ENCODE measurements around the gene SLC9A8. TPM values are rescaled to one million over a fixed set of nuclear protein-coding genes. Genes with fewer than 3 reads are reported as not detected.

Gene SLC9A8
- total RNA-seq, 2 donors from 2014 or later, result 17.7 to 18.3 TPM

GRCh38 chr20:49880724-49881445 is 68.3 kb downstream of the SLC9A8 start:
- Mint-ChIP-seq H3K27ac (no peak overlapping the region), H3K36me3 (ENCODE audit: low read depth) (peaks cover 86% of the 10 kb centered on the region), H3K4me3 (no peak overlapping the region), H3K9me3 (no peaks in the 10 kb centered on the region), H3K27me3 (no peaks in the 10 kb centered on the region), H3K4me1 (no peaks in the 10 kb centered on the region)
- no peak for ATAC-seq (replicated peaks)

GRCh38 chr20:49882171-49882970 is 69.7 kb downstream of the SLC9A8 start:
- Mint-ChIP-seq H3K27me3 (no peaks in the 10 kb centered on the region), H3K4me1 (peaks cover 4% of the 10 kb centered on the region), H3K4me3 (no peak overlapping the region), H3K27ac (no peak overlapping the region), H3K36me3 (ENCODE audit: low read depth) (peaks cover 89% of the 10 kb centered on the region), H3K9me3 (no peaks in the 10 kb centered on the region)
- ATAC-seq (replicated peaks), result no peak

GRCh38 chr20:49883246-49883802 is 70.7 kb downstream of the SLC9A8 start:
- peak overlapping the region; percentile 25 for H3K27ac Mint-ChIP-seq
- no peaks in the 10 kb centered on the region for H3K27me3 Mint-ChIP-seq
- peaks cover 6% of the 10 kb centered on the region for H3K4me1 Mint-ChIP-seq
- no peak overlapping the region for H3K4me3 Mint-ChIP-seq
- H3K9me3 Mint-ChIP-seq, result no peaks in the 10 kb centered on the region
- peaks cover 87% of the 10 kb centered on the region for H3K36me3 Mint-ChIP-seq (ENCODE audit: low read depth)
- no peak for ATAC-seq (replicated peaks)

- Mint-ChIP-seq H3K4me3 (no peak overlapping the region), H3K9me3 (no peaks in the 10 kb centered on the region), H3K36me3 (ENCODE audit: low read depth) (peaks cover 85% of the 10 kb centered on the region), H3K27me3 (no peaks in the 10 kb centered on the region), H3K4me1 (peaks cover 10% of the 10 kb centered on the region), H3K27ac (peak overlapping the region; percentile 43)
- no peak for ATAC-seq (replicated peaks)
Measured at GRCh38 chr20:49885558-49886332, 73.1 kb downstream of the SLC9A8 start.

- H3K4me1 Mint-ChIP-seq, result peaks cover 10% of the 10 kb centered on the region
- H3K4me3 Mint-ChIP-seq, result no peak overlapping the region
- no peaks in the 10 kb centered on the region for H3K27me3 Mint-ChIP-seq
- peaks cover 75% of the 10 kb centered on the region for H3K36me3 Mint-ChIP-seq (ENCODE audit: low read depth)
- H3K27ac Mint-ChIP-seq, result peak overlapping the region; percentile 43
- no peaks in the 10 kb centered on the region for H3K9me3 Mint-ChIP-seq
- no peak for ATAC-seq (replicated peaks)
Measured at GRCh38 chr20:49886571-49887213, 74.1 kb downstream of the SLC9A8 start.

GRCh38 chr20:49887251-49888211 is 74.9 kb downstream of the SLC9A8 start:
- Mint-ChIP-seq H3K4me1 (peaks cover 10% of the 10 kb centered on the region), H3K27me3 (no peaks in the 10 kb centered on the region), H3K36me3 (ENCODE audit: low read depth) (peaks cover 67% of the 10 kb centered on the region), H3K4me3 (no peak overlapping the region), H3K27ac (no peak overlapping the region), H3K9me3 (no peaks in the 10 kb centered on the region)
- no peak for ATAC-seq (replicated peaks)

- ATAC-seq (replicated peaks), result peak; percentile 36
- Mint-ChIP-seq H3K27me3 (no peaks in the 10 kb centered on the region), H3K36me3 (ENCODE audit: low read depth) (peaks cover 63% of the 10 kb centered on the region), H3K4me3 (no peak overlapping the region), H3K4me1 (peaks cover 16% of the 10 kb centered on the region), H3K9me3 (no peaks in the 10 kb centered on the region), H3K27ac (peak overlapping the region; percentile 47)
Measured at GRCh38 chr20:49888212-49889000, 75.8 kb downstream of the SLC9A8 start.

- H3K27me3 Mint-ChIP-seq, result no peaks in the 10 kb centered on the region
- peaks cover 25% of the 10 kb centered on the region for H3K4me1 Mint-ChIP-seq
- no peak for ATAC-seq (replicated peaks)
- H3K36me3 Mint-ChIP-seq (ENCODE audit: low read depth), result peaks cover 58% of the 10 kb centered on the region
- no peak overlapping the region for H3K4me3 Mint-ChIP-seq
- no peaks in the 10 kb centered on the region for H3K9me3 Mint-ChIP-seq
- peak overlapping the region; percentile 47 for H3K27ac Mint-ChIP-seq
Measured at GRCh38 chr20:49889001-49889934, 76.6 kb downstream of the SLC9A8 start.

- no peak for ATAC-seq (replicated peaks)
- H3K36me3 Mint-ChIP-seq (ENCODE audit: low read depth), result peaks cover 53% of the 10 kb centered on the region
- H3K27me3 Mint-ChIP-seq, result no peaks in the 10 kb centered on the region
- H3K27ac Mint-ChIP-seq, result no peak overlapping the region
- H3K9me3 Mint-ChIP-seq, result no peaks in the 10 kb centered on the region
- no peak overlapping the region for H3K4me3 Mint-ChIP-seq
- peaks cover 27% of the 10 kb centered on the region for H3K4me1 Mint-ChIP-seq
Measured at GRCh38 chr20:49889935-49890333, 77.3 kb downstream of the SLC9A8 start.

- H3K9me3 Mint-ChIP-seq, result no peaks in the 10 kb centered on the region
- ATAC-seq (replicated peaks), result no peak
- no peak overlapping the region for H3K27ac Mint-ChIP-seq
- peaks cover 45% of the 10 kb centered on the region for H3K36me3 Mint-ChIP-seq (ENCODE audit: low read depth)
- peaks cover 27% of the 10 kb centered on the region for H3K4me1 Mint-ChIP-seq
- no peaks in the 10 kb centered on the region for H3K27me3 Mint-ChIP-seq
- no peak overlapping the region for H3K4me3 Mint-ChIP-seq
Measured at GRCh38 chr20:49890471-49891361, 78.1 kb downstream of the SLC9A8 start.

- Mint-ChIP-seq H3K4me3 (peak overlapping the region; percentile 75), H3K27me3 (no peaks in the 10 kb centered on the region), H3K27ac (peak overlapping the region; percentile 28), H3K4me1 (peaks cover 26% of the 10 kb centered on the region), H3K36me3 (ENCODE audit: low read depth) (peaks cover 37% of the 10 kb centered on the region), H3K9me3 (no peaks in the 10 kb centered on the region)
- ATAC-seq (replicated peaks), result no peak
Measured at GRCh38 chr20:49891476-49892110, 79.0 kb downstream of the SLC9A8 start.

Data from activated T-helper 17 cell treated with anti-CD3 and anti-CD28 coated beads, Interleukin-2, amount 50 U/mL, for 72 hours (primary cell).